GM12891 (cell line): Measurements from ENCODE around the gene NSFL1C.

Experiments
- PAX5 ChIP-seq: IDR thresholded peaks from 2 replicates; pipeline ENCODE4 v1.6.1; 2011; ENCODE audit warnings: low read length, moderate library complexity, mild to moderate bottlenecking; ENCODE audit not compliant: insufficient read depth, severe bottlenecking
- POLR2A ChIP-seq: IDR thresholded peaks from 2 replicates; pipeline ENCODE4 v1.6.1; 2011; ENCODE audit warnings: low read depth, low read length, control low read depth
- POLR2AphosphoS5 ChIP-seq: IDR thresholded peaks from 2 replicates; pipeline ENCODE4 v1.6.1; 2011; ENCODE audit warnings: low read depth, low read length, control low read depth
- POU2F2 ChIP-seq: IDR thresholded peaks from 2 replicates; pipeline ENCODE4 v1.6.1; 2011; ENCODE audit warnings: low read depth, mild to moderate bottlenecking, control low read depth, low read length, moderate library complexity
- SPI1 ChIP-seq: IDR thresholded peaks from 2 replicates; pipeline ENCODE4 v1.6.1; 2011; ENCODE audit warnings: low read depth, low read length, control low read depth
- TAF1 ChIP-seq: IDR thresholded peaks from 2 replicates; pipeline ENCODE4 v1.6.1; 2011; ENCODE audit warnings: low read depth, low read length, control low read depth

DNA sequence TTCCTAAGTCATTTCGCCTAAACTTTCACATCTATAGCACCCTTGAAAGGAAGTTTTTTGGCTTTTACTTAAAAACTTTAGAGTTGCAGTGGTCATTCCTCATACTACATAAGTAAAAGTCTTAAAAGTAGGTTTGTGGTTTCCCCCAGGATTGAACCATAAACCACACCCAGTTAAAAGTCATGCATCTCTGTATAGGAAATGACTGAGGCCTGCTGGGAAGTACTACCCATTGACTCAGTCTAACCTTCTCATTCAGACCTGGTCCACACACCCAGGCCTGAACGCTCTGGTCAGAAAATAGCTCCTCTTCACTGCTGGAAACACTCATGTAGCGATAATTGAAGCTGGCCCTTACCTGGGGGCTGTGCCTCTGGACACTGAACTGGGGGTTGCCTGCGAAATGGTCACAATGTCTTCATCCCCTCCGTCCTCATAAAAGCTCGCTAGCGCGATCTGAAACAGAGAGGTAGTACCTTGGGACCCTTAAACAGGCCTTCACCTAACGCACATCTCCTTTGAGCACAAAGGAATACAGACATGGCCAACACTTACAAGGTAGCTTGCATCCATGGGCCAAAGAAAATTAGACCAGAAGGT, 2.6 kb downstream of the NSFL1C start:
- TF ChIP-seq POLR2A (no peak), POU2F2 (no peak), TAF1 (no peak), POLR2AphosphoS5 (no peak), PAX5 (no peak), SPI1 (no peak)
